ENCODE data around the gene HHIP. TPM values are rescaled to one million over a fixed set of nuclear protein-coding genes. Genes with fewer than 3 reads are reported as not detected.

HHIP gene
- total RNA-seq, 1 experiment from 2014 or later, result not detected

DNA sequence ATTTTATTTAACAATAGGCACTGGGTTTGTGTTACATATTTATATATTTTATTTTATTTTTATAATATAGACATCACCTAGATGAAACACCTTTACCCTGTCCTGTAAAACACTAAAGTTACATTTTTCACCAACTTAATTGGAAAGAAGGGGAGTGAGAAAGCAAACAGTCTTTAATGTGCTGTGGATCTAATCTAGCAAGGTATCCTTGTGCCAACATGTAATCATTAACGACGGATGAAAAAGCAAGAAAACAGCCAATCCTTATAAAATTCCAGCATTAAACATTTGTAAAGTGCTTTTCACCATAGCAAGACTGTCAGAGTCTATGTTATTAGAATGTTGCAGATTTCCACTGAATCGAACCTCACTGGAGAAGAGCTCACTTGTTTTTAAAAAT, 92.7 kb downstream of the HHIP start:
- no peak overlapping the region for H3K9ac ChIP-seq (ENCODE audit: low read length)
- H3K27me3 ChIP-seq (ENCODE audit: insufficient read depth, low read length), result no peaks in the 10 kb centered on the region
- H3K4me2 ChIP-seq (ENCODE audit: low read length), result no peak overlapping the region
- H3K4me3 ChIP-seq (replicated peaks in 1 of 2; ENCODE audit: low read depth in 1 of 2, low read length in 2 of 2), result no peak overlapping the region
- CTCF ChIA-PET, result no interaction called here
- no peaks in the 10 kb centered on the region for H3K9me3 ChIP-seq (ENCODE audit: control insufficient read depth in 1 of 2, insufficient read depth in 1 of 2, low read depth in 1 of 2, low read length in 2 of 2)
- BruUV-seq (replicated peaks), result no TSS peak
- RAD21 ChIA-PET (ENCODE audit: low non-redundant PET in 1 of 2, low total read pairs in 2 of 2, uncharacterized antibody in 2 of 2, unreplicated experiment in 2 of 2), result no interaction called here
- H3K79me2 ChIP-seq (ENCODE audit: insufficient read depth, low read length), result no peaks in the 10 kb centered on the region
- ATAC-seq (no peak), DNase-seq (ENCODE audit: low read depth, low spot score) (no peak)
- H3K27ac ChIP-seq (ENCODE audit: low read depth, low read length), result no peak overlapping the region
- TF ChIP-seq CEBPB (IDR thresholded peaks at IDR 0.05; ENCODE audit: low read depth) (no peak), CBX3 (IDR thresholded peaks at IDR 0.05; ENCODE audit: low read depth) (no peak)
- peaks cover 0 to 20% of the 10 kb centered on the region in 2 experiments; a peak in 2 of 4 replicates for H3K4me1 ChIP-seq (ENCODE audit: control insufficient read depth in 1 of 2, insufficient read depth in 2 of 2, low read length in 2 of 2)
- H3K9me2 ChIP-seq (ENCODE audit: insufficient read depth), result no peaks in the 10 kb centered on the region
- intact Hi-C loops (cut with micrococcal nuclease), result no loop called here
- no peaks in the 10 kb centered on the region for H3K36me3 ChIP-seq (ENCODE audit: control insufficient read depth in 1 of 2, insufficient read depth in 2 of 2, low read length in 2 of 2)
- H2AFZ ChIP-seq (ENCODE audit: low read depth, low read length, poor library complexity, severe bottlenecking), result no peak overlapping the region
- POLR2A ChIA-PET, result no interaction called here
- no peaks in the 10 kb centered on the region for H4K20me1 ChIP-seq (ENCODE audit: insufficient read depth)

DNA sequence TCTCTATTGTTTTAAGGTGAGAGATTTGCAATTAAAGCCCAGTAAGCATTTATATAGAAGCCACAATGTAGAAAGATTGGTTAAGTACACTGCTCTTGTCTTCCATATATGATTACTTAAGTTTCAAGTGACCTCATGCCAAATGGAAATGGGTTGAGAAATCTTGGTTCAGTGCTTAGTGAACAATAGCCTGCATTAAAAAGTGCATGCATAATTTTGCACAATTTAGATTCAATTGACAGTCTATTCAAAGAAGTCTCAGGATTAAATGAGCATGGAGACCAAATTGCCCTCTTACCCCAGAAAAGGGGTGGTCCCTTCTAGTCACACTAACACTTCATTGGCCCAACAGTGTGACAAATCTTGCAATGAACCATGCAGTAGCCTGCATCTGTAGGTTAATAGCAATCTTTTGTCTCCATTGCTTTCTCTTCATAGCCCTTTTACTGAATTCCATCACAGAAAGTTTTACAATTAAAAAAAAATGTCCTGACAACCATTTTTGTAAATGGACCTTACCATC, 93.6 kb downstream of the HHIP start:
- H3K27me3 ChIP-seq (ENCODE audit: insufficient read depth, low read length), result no peaks in the 10 kb centered on the region
- RAD21 ChIA-PET (ENCODE audit: low non-redundant PET in 1 of 2, low total read pairs in 2 of 2, uncharacterized antibody in 2 of 2, unreplicated experiment in 2 of 2), result no interaction called here
- POLR2A ChIA-PET, result no interaction called here
- intact Hi-C loops (cut with micrococcal nuclease), result no loop called here
- H3K79me2 ChIP-seq (ENCODE audit: insufficient read depth, low read length), result no peaks in the 10 kb centered on the region
- peaks cover 0 to 15% of the 10 kb centered on the region in 2 experiments; a peak in 2 of 4 replicates for H3K4me1 ChIP-seq (ENCODE audit: control insufficient read depth in 1 of 2, insufficient read depth in 2 of 2, low read length in 2 of 2)
- no peaks in the 10 kb centered on the region for H3K36me3 ChIP-seq (ENCODE audit: control insufficient read depth in 1 of 2, insufficient read depth in 2 of 2, low read length in 2 of 2)
- DNase-seq (ENCODE audit: low read depth, low spot score) (no peak), ATAC-seq (no peak)
- TF ChIP-seq POLR2AphosphoS5 (IDR thresholded peaks at IDR 0.05; ENCODE audit: low read depth, low read length) (no peak), SP1 (IDR thresholded peaks at IDR 0.05; ENCODE audit: low read depth) (no peak), EGR1 (IDR thresholded peaks at IDR 0.05; ENCODE audit: low read depth) (no peak), YY1 (IDR thresholded peaks at IDR 0.05; ENCODE audit: extremely low read depth, insufficient replicate concordance, low read depth, low read length) (no peak), SIN3A (IDR thresholded peaks at IDR 0.05; ENCODE audit: low read depth) (no peak), SRF (IDR thresholded peaks at IDR 0.05; ENCODE audit: low read depth) (no peak), RAD21 (IDR thresholded peaks at IDR 0.05; ENCODE audit: low read depth) (no peak), ZNF274 (IDR thresholded peaks at IDR 0.05; ENCODE audit: low read depth, low read length) (no peak)
- TF ChIP-seq, protein P1, sequence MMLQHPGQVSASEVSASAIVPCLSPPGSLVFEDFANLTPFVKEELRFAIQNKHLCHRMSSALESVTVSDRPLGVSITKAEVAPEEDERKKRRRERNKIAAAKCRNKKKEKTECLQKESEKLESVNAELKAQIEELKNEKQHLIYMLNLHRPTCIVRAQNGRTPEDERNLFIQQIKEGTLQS (IDR thresholded peaks at IDR 0.05), result no peak
- TF ChIP-seq, protein P2, sequence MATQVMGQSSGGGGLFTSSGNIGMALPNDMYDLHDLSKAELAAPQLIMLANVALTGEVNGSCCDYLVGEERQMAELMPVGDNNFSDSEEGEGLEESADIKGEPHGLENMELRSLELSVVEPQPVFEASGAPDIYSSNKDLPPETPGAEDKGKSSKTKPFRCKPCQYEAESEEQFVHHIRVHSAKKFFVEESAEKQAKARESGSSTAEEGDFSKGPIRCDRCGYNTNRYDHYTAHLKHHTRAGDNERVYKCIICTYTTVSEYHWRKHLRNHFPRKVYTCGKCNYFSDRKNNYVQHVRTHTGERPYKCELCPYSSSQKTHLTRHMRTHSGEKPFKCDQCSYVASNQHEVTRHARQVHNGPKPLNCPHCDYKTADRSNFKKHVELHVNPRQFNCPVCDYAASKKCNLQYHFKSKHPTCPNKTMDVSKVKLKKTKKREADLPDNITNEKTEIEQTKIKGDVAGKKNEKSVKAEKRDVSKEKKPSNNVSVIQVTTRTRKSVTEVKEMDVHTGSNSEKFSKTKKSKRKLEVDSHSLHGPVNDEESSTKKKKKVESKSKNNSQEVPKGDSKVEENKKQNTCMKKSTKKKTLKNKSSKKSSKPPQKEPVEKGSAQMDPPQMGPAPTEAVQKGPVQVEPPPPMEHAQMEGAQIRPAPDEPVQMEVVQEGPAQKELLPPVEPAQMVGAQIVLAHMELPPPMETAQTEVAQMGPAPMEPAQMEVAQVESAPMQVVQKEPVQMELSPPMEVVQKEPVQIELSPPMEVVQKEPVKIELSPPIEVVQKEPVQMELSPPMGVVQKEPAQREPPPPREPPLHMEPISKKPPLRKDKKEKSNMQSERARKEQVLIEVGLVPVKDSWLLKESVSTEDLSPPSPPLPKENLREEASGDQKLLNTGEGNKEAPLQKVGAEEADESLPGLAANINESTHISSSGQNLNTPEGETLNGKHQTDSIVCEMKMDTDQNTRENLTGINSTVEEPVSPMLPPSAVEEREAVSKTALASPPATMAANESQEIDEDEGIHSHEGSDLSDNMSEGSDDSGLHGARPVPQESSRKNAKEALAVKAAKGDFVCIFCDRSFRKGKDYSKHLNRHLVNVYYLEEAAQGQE (IDR thresholded peaks at IDR 0.05; ENCODE audit: low read depth), result no peak
- H3K9me2 ChIP-seq (ENCODE audit: insufficient read depth), result no peaks in the 10 kb centered on the region
- BruUV-seq (replicated peaks), result no TSS peak
- H2AFZ ChIP-seq (ENCODE audit: low read depth, low read length, poor library complexity, severe bottlenecking), result no peak overlapping the region
- no peaks in the 10 kb centered on the region for H3K9me3 ChIP-seq (ENCODE audit: control insufficient read depth in 1 of 2, insufficient read depth in 1 of 2, low read depth in 1 of 2, low read length in 2 of 2)
- H3K4me3 ChIP-seq (replicated peaks in 1 of 2; ENCODE audit: low read depth in 1 of 2, low read length in 2 of 2), result no peak overlapping the region
- CTCF ChIA-PET, result no interaction called here
- H3K4me2 ChIP-seq (ENCODE audit: low read length), result no peak overlapping the region
- no peaks in the 10 kb centered on the region for H4K20me1 ChIP-seq (ENCODE audit: insufficient read depth)
- H3K27ac ChIP-seq (ENCODE audit: low read depth, low read length), result no peak overlapping the region
- H3K9ac ChIP-seq (ENCODE audit: low read length), result no peak overlapping the region
